Upper lobe of left lung (tissue), 6 donors: ENCODE data around the gene EHMT1. TPM values are rescaled to one million over a fixed set of nuclear protein-coding genes. Genes with fewer than 3 reads are reported as not detected.

Experiments
- ATAC-seq, 2 donors: fragments of 200-7000 bp; cut with Tn5 transposase; one replicate each; pipeline ENCODE4 v1.9.1; 2022; ENCODE audit warnings: mild to moderate bottlenecking in 2 of 2, moderate library complexity in 2 of 2; ENCODE audit not compliant: low FRiP score in 2 of 2
- DNase-seq, 2 donors: peaks; one replicate each; pipeline ENCODE4 v3.0.0-alpha.2; 2019 to 2020
- H3K27ac ChIP-seq, 4 donors: fragments of 200-600 bp; sonication (generic); one replicate each; pipeline ENCODE4 v1.5.1; 2016 to 2019
- H3K27me3 ChIP-seq, 4 donors: fragments of 200-600 bp; sonication (generic); one replicate each; pipeline ENCODE4 v1.5.1; 2017 to 2019
- H3K36me3 ChIP-seq, 4 donors: fragments of 200-600 bp; sonication (generic); one replicate each; pipeline ENCODE4 v1.5.1; 2016 to 2019
- H3K4me1 ChIP-seq, 4 donors: fragments of 200-600 bp; sonication (generic); one replicate each; pipeline ENCODE4 v1.5.1; 2018 to 2019
- H3K4me3 ChIP-seq, 4 donors: fragments of 200-600 bp; sonication (generic); one replicate each; pipeline ENCODE4 v1.5.1; 2017 to 2019; ENCODE audit warnings: mild to moderate bottlenecking in 2 of 4, moderate library complexity in 1 of 4
- H3K9me3 ChIP-seq, 4 donors: fragments of 200-600 bp; sonication (generic); one replicate each; pipeline ENCODE4 v1.5.1; 2018 to 2019
- CTCF ChIP-seq, 6 experiments: fragments of 450-650 bp in 4 of 6; fragments of 200-600 bp in 2 of 6; sonication (generic) in 2 of 6; IDR thresholded peaks; one replicate each; pipeline ENCODE4 v1.5.1; 2016 to 2019; ENCODE audit warnings: antibody characterized with exemption in 6 of 6
- EP300 ChIP-seq, 4 donors: sonication (generic); formaldehyde crosslinking; IDR thresholded peaks; one replicate each; pipeline ENCODE4 v1.5.1; 2017; ENCODE audit warnings: antibody characterized with exemption in 4 of 4, control low read depth in 2 of 4
- POLR2A ChIP-seq, 4 donors: fragments of 450-650 bp; IDR thresholded peaks; one replicate each; pipeline ENCODE4 v1.5.1; 2016 to 2017; ENCODE audit warnings: antibody characterized with exemption in 4 of 4, mild to moderate bottlenecking in 2 of 4
- POLR2AphosphoS5 ChIP-seq, 2 donors: sonication (generic); formaldehyde crosslinking; IDR thresholded peaks; one replicate each; pipeline ENCODE4 v1.5.1; 2017; ENCODE audit warnings: antibody characterized with exemption in 2 of 2
- WGBS, 2 donors: methylation state at CpG; one replicate each; pipeline ENCODE4 v1.1.5; 2017 to 2018; 5-methylcytosine and 5-hydroxymethylcytosine counted together
- total RNA-seq, 6 donors: library from RNA; depleted of rRNA in 4 of 6; stranded (reverse); fragments of >200 nt in 4 of 6; gene quantifications; one replicate each; pipeline versions ENCODE4 v1.1.0 to v1.2.1, GENCODE V29; 2016 to 2021
- donor health status: DM: no; HTN: no; CAD: no; lungs with moderate emphysema.
- donor health status: DM: no; HTN: yes; CAD: no; lungs with severe emphysema.

Gene EHMT1
- total RNA-seq, 6 donors from 2014 or later, result 68.0 to 183 (median 83.6) TPM

- DNase-seq, result peak in 1 of 2 donors; percentile 36
- no peaks in the 10 kb centered on the region for H3K9me3 ChIP-seq
Measured at GRCh38 chr9:137873408-137873807, 254.6 kb downstream of the EHMT1 start.

GRCh38 chr9:137873858-137874362, 255.1 kb downstream of the EHMT1 start:
- Histone ChIP-seq H3K27ac (no peak overlapping the region), H3K4me3 (no peak overlapping the region), H3K27me3 (peaks cover 3 to 26% (median 10%) of the 10 kb centered on the region in 4 donors), H3K4me1 (peaks cover 4 to 19% (median 7%) of the 10 kb centered on the region in 4 donors), H3K36me3 (no peaks in the 10 kb centered on the region), H3K9me3 (no peaks in the 10 kb centered on the region)
- ATAC-seq (no peak), DNase-seq (no peak)
- WGBS, 2 donors, result 80 to 81% methylated on average over 9 of the region's 9 CpGs
- TF ChIP-seq POLR2A (IDR thresholded peaks at IDR 0.05) (no peak), POLR2AphosphoS5 (IDR thresholded peaks at IDR 0.05) (no peak), EP300 (IDR thresholded peaks at IDR 0.05) (no peak)

More at GRCh38 chr9:137873408-137873807, 254.6 kb downstream of the EHMT1 start:
- TF ChIP-seq POLR2A (IDR thresholded peaks at IDR 0.05) (no peak), EP300 (IDR thresholded peaks at IDR 0.05) (no peak), CTCF (IDR thresholded peaks at IDR 0.05) (no peak), POLR2AphosphoS5 (IDR thresholded peaks at IDR 0.05) (no peak)
- no peak overlapping the region for H3K27ac ChIP-seq
- no peak for ATAC-seq
- 73 to 78% methylated on average over 8 of the region's 8 CpGs for WGBS, 2 donors
- no peak overlapping the region for H3K4me3 ChIP-seq
- H3K4me1 ChIP-seq, result peaks cover 4 to 14% (median 4%) of the 10 kb centered on the region in 4 donors
- no peaks in the 10 kb centered on the region for H3K36me3 ChIP-seq
- peaks cover 2 to 21% (median 8%) of the 10 kb centered on the region in 4 donors for H3K27me3 ChIP-seq

GRCh38 chr9:137875354-137875753, 256.5 kb downstream of the EHMT1 start:
- peaks cover 4 to 19% (median 7%) of the 10 kb centered on the region in 4 donors for H3K4me1 ChIP-seq
- no peak overlapping the region for H3K4me3 ChIP-seq
- 78 to 85% methylated on average over 6 to 14 of the region's 14 CpGs for WGBS, 2 donors
- no peak overlapping the region for H3K27ac ChIP-seq
- TF ChIP-seq EP300 (IDR thresholded peaks at IDR 0.05), result no peak
- H3K36me3 ChIP-seq, result no peaks in the 10 kb centered on the region
- ATAC-seq (no peak), DNase-seq (peak in 1 of 2 donors; percentile 25)
- peaks cover 3 to 30% (median 10%) of the 10 kb centered on the region in 4 donors for H3K27me3 ChIP-seq
- H3K9me3 ChIP-seq, result no peaks in the 10 kb centered on the region

- TF ChIP-seq POLR2A (IDR thresholded peaks at IDR 0.05), result no peak
- no peak for TF ChIP-seq POLR2AphosphoS5 (IDR thresholded peaks at IDR 0.05)
- TF ChIP-seq CTCF (IDR thresholded peaks at IDR 0.05), result no peak
- no peak for TF ChIP-seq EP300 (IDR thresholded peaks at IDR 0.05)
- Histone ChIP-seq H3K27ac (no peak overlapping the region), H3K4me1 (peaks cover 4 to 19% (median 7%) of the 10 kb centered on the region in 4 donors), H3K9me3 (no peaks in the 10 kb centered on the region), H3K36me3 (no peaks in the 10 kb centered on the region), H3K4me3 (no peak overlapping the region), H3K27me3 (peaks cover 3 to 30% (median 10%) of the 10 kb centered on the region in 4 donors)
- WGBS, 2 donors, result 83 to 89% methylated on average over 10 of the region's 10 CpGs
- no peak for ATAC-seq
- DNase-seq, result no peak
Measured at GRCh38 chr9:137875846-137876245, 257.0 kb downstream of the EHMT1 start.

- no peak for DNase-seq
- WGBS, 2 donors, result 82 to 83% methylated on average over 8 of the region's 8 CpGs
- no peaks in the 10 kb centered on the region for H3K9me3 ChIP-seq
Measured at GRCh38 chr9:137876269-137876668, 257.5 kb downstream of the EHMT1 start.

More at GRCh38 chr9:137876269-137876668, 257.5 kb downstream of the EHMT1 start:
- Histone ChIP-seq H3K4me1 (peaks cover 4 to 19% (median 7%) of the 10 kb centered on the region in 4 donors), H3K27ac (no peak overlapping the region), H3K27me3 (peaks cover 3 to 30% (median 10%) of the 10 kb centered on the region in 4 donors), H3K36me3 (no peaks in the 10 kb centered on the region), H3K4me3 (no peak overlapping the region)
- no peak for ATAC-seq
- TF ChIP-seq CTCF (IDR thresholded peaks at IDR 0.05) (no peak), POLR2A (IDR thresholded peaks at IDR 0.05) (no peak), POLR2AphosphoS5 (IDR thresholded peaks at IDR 0.05) (no peak), EP300 (IDR thresholded peaks at IDR 0.05) (no peak)
